ENCODE data around the gene RNLS. TPM values are rescaled to one million over a fixed set of nuclear protein-coding genes. Genes with fewer than 3 reads are reported as not detected.

Gene RNLS
- total RNA-seq, 2 donors from 2014 or later: 6.2 to 9.4 TPM

DNA sequence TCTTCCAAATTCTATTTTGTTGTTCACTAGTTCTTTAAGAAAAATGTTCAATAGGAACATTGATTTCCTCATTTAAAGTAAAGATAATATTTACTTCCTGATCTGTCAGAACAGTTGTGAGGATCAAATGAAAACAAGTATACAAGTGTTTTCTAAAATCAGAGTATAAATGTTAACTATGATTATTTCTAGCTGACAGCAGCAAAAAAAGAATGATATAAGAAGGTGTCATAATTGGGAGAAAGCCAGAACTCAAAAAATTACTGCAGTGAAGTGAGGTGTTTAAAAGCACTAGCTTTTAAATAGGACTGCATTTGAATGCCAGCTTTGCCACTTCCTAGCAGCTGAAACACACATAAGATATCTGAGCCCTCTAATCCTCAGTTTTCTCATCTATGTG is 283.3 kb downstream of the RNLS start:
- Histone ChIP-seq H3K27ac (no peak overlapping the region), H3K36me3 (no peaks in the 10 kb centered on the region), H3K4me3 (no peak overlapping the region), H3K4me1 (ENCODE audit: control insufficient read depth in 1 of 2, low read depth in 2 of 2) (no peaks in the 10 kb centered on the region), H3K9me3 (no peaks in the 10 kb centered on the region), H3K27me3 (replicated peaks; ENCODE audit: insufficient read depth) (no peaks in the 10 kb centered on the region)
- ATAC-seq (ENCODE audit: insufficient number of reproducible peaks, low FRiP score, low read depth): no peak
- no peak for TF ChIP-seq CTCF (IDR thresholded peaks at IDR 0.05)
- no peak for DNase-seq (ENCODE audit: low spot score)

DNA sequence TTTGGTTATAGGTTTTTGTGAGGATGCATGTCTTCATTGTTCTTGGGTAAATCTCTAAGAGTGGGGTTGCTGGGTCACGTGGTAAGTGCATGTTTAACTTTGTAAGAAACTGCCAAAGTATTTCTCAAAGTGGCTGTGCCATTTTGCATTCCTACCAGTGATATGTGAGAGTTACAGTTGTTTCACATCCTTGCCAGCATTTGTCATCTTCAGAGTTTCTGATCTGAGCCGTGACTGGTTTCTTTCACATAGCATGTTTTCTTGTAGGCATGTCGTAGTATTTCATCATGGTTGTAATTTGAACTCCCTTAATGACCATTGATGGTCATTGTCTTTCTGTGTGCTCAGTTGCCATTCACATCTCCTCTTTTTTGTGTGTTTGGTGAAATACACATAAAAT is 286.0 kb downstream of the RNLS start:
- Histone ChIP-seq H3K27ac (no peak overlapping the region), H3K36me3 (no peaks in the 10 kb centered on the region), H3K27me3 (replicated peaks; ENCODE audit: insufficient read depth) (no peaks in the 10 kb centered on the region), H3K4me1 (ENCODE audit: control insufficient read depth in 1 of 2, low read depth in 2 of 2) (no peaks in the 10 kb centered on the region), H3K4me3 (no peak overlapping the region), H3K9me3 (no peaks in the 10 kb centered on the region)
- TF ChIP-seq CTCF (IDR thresholded peaks at IDR 0.05): no peak
- DNase-seq (ENCODE audit: low spot score): no peak
- ATAC-seq (ENCODE audit: insufficient number of reproducible peaks, low FRiP score, low read depth): no peak

- Histone ChIP-seq H3K4me1 (ENCODE audit: control insufficient read depth in 1 of 2, low read depth in 2 of 2) (no peaks in the 10 kb centered on the region), H3K27me3 (replicated peaks; ENCODE audit: insufficient read depth) (no peaks in the 10 kb centered on the region)
These were observed 289.4 kb downstream of the RNLS start for GRCh38 chr10:88293651-88294230.

GRCh38 chr10:88293073-88293472 is 290.0 kb downstream of the RNLS start:
- Histone ChIP-seq H3K9me3 (no peaks in the 10 kb centered on the region), H3K4me1 (ENCODE audit: control insufficient read depth in 1 of 2, low read depth in 2 of 2) (no peaks in the 10 kb centered on the region), H3K27me3 (replicated peaks; ENCODE audit: insufficient read depth) (no peaks in the 10 kb centered on the region), H3K27ac (no peak overlapping the region), H3K36me3 (no peaks in the 10 kb centered on the region), H3K4me3 (no peak overlapping the region)
- no peak for TF ChIP-seq CTCF (IDR thresholded peaks at IDR 0.05)
- ATAC-seq (ENCODE audit: insufficient number of reproducible peaks, low FRiP score, low read depth) (no peak), DNase-seq (ENCODE audit: low spot score) (no peak)

More at GRCh38 chr10:88293651-88294230, 289.4 kb downstream of the RNLS start:
- Histone ChIP-seq H3K9me3 (no peaks in the 10 kb centered on the region), H3K4me3 (no peak overlapping the region), H3K36me3 (no peaks in the 10 kb centered on the region), H3K27ac (no peak overlapping the region)
- TF ChIP-seq CTCF (IDR thresholded peaks at IDR 0.05): no peak
- DNase-seq (ENCODE audit: low spot score) (no peak), ATAC-seq (ENCODE audit: insufficient number of reproducible peaks, low FRiP score, low read depth) (no peak)

- Histone ChIP-seq H3K4me1 (ENCODE audit: control insufficient read depth in 1 of 2, low read depth in 2 of 2) (no peaks in the 10 kb centered on the region), H3K27ac (no peak overlapping the region), H3K36me3 (no peaks in the 10 kb centered on the region), H3K27me3 (replicated peaks; ENCODE audit: insufficient read depth) (no peaks in the 10 kb centered on the region), H3K4me3 (no peak overlapping the region), H3K9me3 (no peaks in the 10 kb centered on the region)
- ATAC-seq (ENCODE audit: insufficient number of reproducible peaks, low FRiP score, low read depth) (no peak), DNase-seq (ENCODE audit: low spot score) (no peak)
- no peak for TF ChIP-seq CTCF (IDR thresholded peaks at IDR 0.05)
These were observed 291.0 kb downstream of the RNLS start for GRCh38 chr10:88292185-88292514.
